SK-N-SH (cell line): ENCODE measurements around the gene SLC38A2. TPM values are rescaled to one million over a fixed set of nuclear protein-coding genes. Genes with fewer than 3 reads are reported as not detected.
A peak's percentile ranks its signal among the peaks of the same experiment; 100 is the strongest.

Source experiments
- CTCF ChIA-PET: fragments of 300-600, 350-600 bp; formaldehyde crosslinking; extraction: SDS; loops from one replicate; lab custom pipeline; 2021; lab: Yijun Ruan, JAX
- POLR2A ChIA-PET: fragments of 350-600 bp; sonication (Branson Sonifier 250); formaldehyde crosslinking; extraction: SDS; loops from one replicate; lab custom pipeline; 2020; ENCODE audit warnings: antibody characterized with exemption, inconsistent platforms; lab: Yijun Ruan, JAX
- DNase-seq: peaks from one replicate; pipeline ENCODE4 v3.0.0; 2012
- H2AFZ ChIP-seq: fragments of 200-600 bp; sonication (generic); 2 replicates; pipeline ENCODE4 v1.8.1; 2016; ENCODE audit warnings: antibody characterized with exemption, mild to moderate bottlenecking, low read depth
- H3F3A ChIP-seq: fragments of 200-600 bp; sonication (generic); replicated peaks from 2 replicates; pipeline ENCODE3; 2016; ENCODE audit warnings: antibody characterized with exemption, mild to moderate bottlenecking; ENCODE audit not compliant: insufficient read depth
- H3K27ac ChIP-seq, 2 experiments: fragments of 200-500 bp in 1 of 2; fragments of 200-600 bp in 1 of 2; sonication (Bioruptor generic) in 1 of 2; sonication (generic), shearing (Covaris generic) in 1 of 2; 2 replicates each; pipeline versions ENCODE4 v1.5.1 to v1.6.1; 2014 to 2016; ENCODE audit warnings: low read depth in 2 of 2, inconsistent platforms in 1 of 2, low read length in 1 of 2, mild to moderate bottlenecking in 1 of 2, mixed read lengths in 1 of 2
- H3K27me3 ChIP-seq: fragments of 200-600 bp; sonication (generic), shearing (Covaris generic); 2 replicates; pipeline ENCODE4 v1.6.1; 2016; ENCODE audit warnings: mixed run types; ENCODE audit not compliant: insufficient read depth
- H3K36me3 ChIP-seq, 2 experiments: fragments of 200-500 bp in 1 of 2; fragments of 200-600 bp in 1 of 2; sonication (Bioruptor generic) in 1 of 2; sonication (generic) in 1 of 2; replicated peaks in 1 of 2; 2 replicates each; pipeline versions ENCODE3 to v1.5.1; 2014 to 2016; ENCODE audit warnings: low read length in 1 of 2, mild to moderate bottlenecking in 1 of 2; ENCODE audit not compliant: insufficient read depth in 2 of 2, control insufficient read depth in 1 of 2
- H3K4me1 ChIP-seq, 2 experiments: fragments of 200-500 bp in 1 of 2; fragments of 200-600 bp in 1 of 2; sonication (Bioruptor generic) in 1 of 2; sonication (generic), shearing (Covaris generic) in 1 of 2; 2 replicates each; pipeline versions ENCODE4 v1.5.1 to v1.6.1; 2014 to 2016; ENCODE audit warnings: low read depth in 1 of 2, low read length in 1 of 2, mixed run types in 1 of 2; ENCODE audit not compliant: insufficient read depth in 2 of 2, control insufficient read depth in 1 of 2
- H3K4me2 ChIP-seq: fragments of 200-600 bp; sonication (generic), shearing (Covaris generic); 2 replicates; pipeline ENCODE4 v1.6.1; 2017; ENCODE audit warnings: mixed run types
- H3K4me3 ChIP-seq, 2 experiments: fragments of 200-500 bp in 1 of 2; fragments of 200-600 bp in 1 of 2; sonication (Bioruptor generic) in 1 of 2; sonication (generic), shearing (Covaris generic) in 1 of 2; 2 replicates each; pipeline versions ENCODE4 v1.5.1 to v1.8.1; 2014 to 2016; ENCODE audit warnings: low read depth in 2 of 2, inconsistent platforms in 1 of 2, low read length in 1 of 2, mild to moderate bottlenecking in 1 of 2, mixed read lengths in 1 of 2, moderate library complexity in 1 of 2
- H3K79me2 ChIP-seq: fragments of 200-600 bp; sonication (generic); 2 replicates; pipeline ENCODE4 v1.8.1; 2017; ENCODE audit warnings: mild to moderate bottlenecking; ENCODE audit not compliant: insufficient read depth
- H3K9ac ChIP-seq: fragments of 200-600 bp; sonication (generic); 2 replicates; pipeline ENCODE4 v1.6.1; 2017; ENCODE audit warnings: mixed run types
- H3K9me2 ChIP-seq: fragments of 200-600 bp; sonication (generic); 2 replicates; pipeline ENCODE4 v1.6.1; 2017; ENCODE audit warnings: mixed run types
- H3K9me3 ChIP-seq: fragments of 200-600 bp; sonication (generic); 2 replicates; pipeline ENCODE4 v1.6.1; 2017; ENCODE audit warnings: mixed run types, mild to moderate bottlenecking, moderate library complexity
- H4K20me1 ChIP-seq: fragments of 200-600 bp; sonication (generic); 2 replicates; pipeline ENCODE4 v1.6.1; 2017; ENCODE audit warnings: mild to moderate bottlenecking, mixed run types; ENCODE audit not compliant: insufficient read depth
- FOSL2 ChIP-seq: IDR thresholded peaks from 2 replicates; pipeline ENCODE4 v1.4.0; 2012; ENCODE audit warnings: low read depth, mild to moderate bottlenecking, moderate library complexity, borderline replicate concordance
- IRF3 ChIP-seq: fragments of 150-350 bp; IDR thresholded peaks from 2 replicates; pipeline ENCODE4 v1.6.1; 2016; ENCODE audit warnings: mild to moderate bottlenecking, low read depth, low read length
- MXI1 ChIP-seq: IDR thresholded peaks from 2 replicates; pipeline ENCODE4 v1.6.1; 2012; ENCODE audit warnings: mild to moderate bottlenecking, low read depth, low read length, improper control_type of control experiment
- NFIC ChIP-seq: IDR thresholded peaks from 2 replicates; pipeline ENCODE4 v1.4.0; 2012; ENCODE audit warnings: borderline replicate concordance
- POLR2AphosphoS5 ChIP-seq: IDR thresholded peaks from 2 replicates; pipeline ENCODE4 v1.6.1; 2012; ENCODE audit warnings: low read depth, low read length
- REST ChIP-seq: IDR thresholded peaks from 2 replicates; pipeline ENCODE4 v1.6.1; 2012; ENCODE audit warnings: mild to moderate bottlenecking, low read depth, low read length, moderate library complexity
- SIN3A ChIP-seq: IDR thresholded peaks from 2 replicates; pipeline ENCODE4 v1.6.1; 2012; ENCODE audit warnings: low read depth, mild to moderate bottlenecking, low read length, moderate library complexity, borderline replicate concordance
- SMC3 ChIP-seq: IDR thresholded peaks from 2 replicates; pipeline ENCODE4 v1.6.1; 2012; ENCODE audit warnings: low read depth, low read length, improper control_type of control experiment
- TCF12 ChIP-seq: IDR thresholded peaks from 2 replicates; pipeline ENCODE4 v1.4.0; 2012
- WGBS: methylation state at CpG from one replicate; pipeline ENCODE4 v1.1.6; 2017; ENCODE audit warnings: low lambda C conversion rate; 5-methylcytosine and 5-hydroxymethylcytosine counted together
- polyA plus RNA-seq, 3 experiments: library from polyadenylated mRNA; depleted of rRNA; stranded (reverse); fragments of >200 nt; gene quantifications; 2 replicates each; pipeline ENCODE4 v1.2.3, GENCODE V29; 2012
- TF ChIP-seq, protein P1 (sequence below): fragments of 200-600 bp; sonication (generic); IDR thresholded peaks from 2 replicates; pipeline ENCODE4 v1.6.1; 2017; ENCODE audit warnings: antibody characterized with exemption, mild to moderate bottlenecking, moderate library complexity
- TF ChIP-seq, protein P2 (sequence below): IDR thresholded peaks from 2 replicates; pipeline ENCODE4 v1.4.0; 2012; ENCODE audit warnings: low read depth, borderline replicate concordance

Gene SLC38A2
- polyA plus RNA-seq, 1 of the 3 experiments (the other 2 are of a cell fraction): 135 TPM

- no peak for DNase-seq
- CTCF ChIA-PET: interaction anchor here (1.3 to 2.2 kb wide), 2 partner anchors 215 to 292 kb away, joined by 4 to 5 read pairs; no protein-coding TSS in a partner anchor
Measured at GRCh38 chr12:46369474-46370379, 2.8 kb downstream of the SLC38A2 start.

DNA sequence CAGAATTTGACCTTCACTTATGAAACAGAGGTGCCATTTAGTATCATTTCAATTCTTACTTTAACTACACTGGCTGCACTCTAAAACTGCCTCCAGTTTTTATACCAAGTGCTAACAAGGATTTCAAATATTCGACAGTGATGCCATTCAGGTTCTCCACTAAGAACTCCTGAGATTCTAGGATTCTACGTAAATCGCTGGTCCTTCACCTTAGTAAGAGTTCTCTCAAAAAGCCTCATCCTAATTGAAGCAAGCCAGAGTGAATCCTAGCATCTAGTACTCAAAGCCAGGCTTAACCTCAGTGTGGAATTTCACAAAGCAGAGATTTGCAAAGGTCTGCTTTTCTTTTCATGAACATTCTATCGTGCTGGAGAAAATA is 3.5 kb downstream of the SLC38A2 start:
- H3K27me3 ChIP-seq: no peaks in the 10 kb centered on the region
- no peaks in the 10 kb centered on the region for H3K9me3 ChIP-seq
- H3K36me3 ChIP-seq: peaks cover 70% of the 10 kb centered on the region in 2 experiments
- TF ChIP-seq IRF3: no peak
- no peak for TF ChIP-seq REST
- TF ChIP-seq, protein P1, sequence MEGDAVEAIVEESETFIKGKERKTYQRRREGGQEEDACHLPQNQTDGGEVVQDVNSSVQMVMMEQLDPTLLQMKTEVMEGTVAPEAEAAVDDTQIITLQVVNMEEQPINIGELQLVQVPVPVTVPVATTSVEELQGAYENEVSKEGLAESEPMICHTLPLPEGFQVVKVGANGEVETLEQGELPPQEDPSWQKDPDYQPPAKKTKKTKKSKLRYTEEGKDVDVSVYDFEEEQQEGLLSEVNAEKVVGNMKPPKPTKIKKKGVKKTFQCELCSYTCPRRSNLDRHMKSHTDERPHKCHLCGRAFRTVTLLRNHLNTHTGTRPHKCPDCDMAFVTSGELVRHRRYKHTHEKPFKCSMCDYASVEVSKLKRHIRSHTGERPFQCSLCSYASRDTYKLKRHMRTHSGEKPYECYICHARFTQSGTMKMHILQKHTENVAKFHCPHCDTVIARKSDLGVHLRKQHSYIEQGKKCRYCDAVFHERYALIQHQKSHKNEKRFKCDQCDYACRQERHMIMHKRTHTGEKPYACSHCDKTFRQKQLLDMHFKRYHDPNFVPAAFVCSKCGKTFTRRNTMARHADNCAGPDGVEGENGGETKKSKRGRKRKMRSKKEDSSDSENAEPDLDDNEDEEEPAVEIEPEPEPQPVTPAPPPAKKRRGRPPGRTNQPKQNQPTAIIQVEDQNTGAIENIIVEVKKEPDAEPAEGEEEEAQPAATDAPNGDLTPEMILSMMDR: no peak
- TF ChIP-seq MXI1: no peak
- peaks cover 79% of the 10 kb centered on the region for H3F3A ChIP-seq
- no peak overlapping the region for H2AFZ ChIP-seq
- H3K4me1 ChIP-seq: peaks cover 18 to 45% of the 10 kb centered on the region in 2 experiments; a peak in 3 of 4 replicates
- DNase-seq: no peak
- ChIA-PET POLR2A (no interaction called here), CTCF (interaction anchor here (2.2 kb wide), 1 partner anchor 292 kb away, joined by 5 read pairs; no protein-coding TSS in a partner anchor)
- no peaks in the 10 kb centered on the region for H3K9me2 ChIP-seq
- peak overlapping the region; percentile 86 for H3K4me2 ChIP-seq
- H3K4me3 ChIP-seq: peak overlapping the region; percentile 70 to 82
- H4K20me1 ChIP-seq: peaks cover 83% of the 10 kb centered on the region
- peak overlapping the region; percentile 100 for H3K9ac ChIP-seq
- H3K27ac ChIP-seq: peak overlapping the region; percentile 28 to 94; a peak in 3 of 4 replicates
- peaks cover 79% of the 10 kb centered on the region for H3K79me2 ChIP-seq
- WGBS: 61% methylated on average over 4 of the region's 4 CpGs

More at GRCh38 chr12:46369474-46370379, 2.8 kb downstream of the SLC38A2 start:
- peak overlapping the region; percentile 86 for H3K4me2 ChIP-seq
- H4K20me1 ChIP-seq: peaks cover 77% of the 10 kb centered on the region
- H3K4me3 ChIP-seq: peak overlapping the region; percentile 70 to 82
- H3K27me3 ChIP-seq: no peaks in the 10 kb centered on the region
- H3K36me3 ChIP-seq: peaks cover 63 to 64% of the 10 kb centered on the region in 2 experiments
- peak overlapping the region; percentile 28 to 94; a peak in 3 of 4 replicates for H3K27ac ChIP-seq
- no peak overlapping the region for H2AFZ ChIP-seq
- peaks cover 74% of the 10 kb centered on the region for H3F3A ChIP-seq
- H3K9me2 ChIP-seq: no peaks in the 10 kb centered on the region
- POLR2A ChIA-PET: interaction anchor here (1.4 kb wide), 1 partner anchor 14 kb away, joined by 4 read pairs; no protein-coding TSS in a partner anchor
- H3K4me1 ChIP-seq: peaks cover 18 to 46% of the 10 kb centered on the region in 2 experiments; a peak in 3 of 4 replicates
- H3K9ac ChIP-seq: peak overlapping the region; percentile 100
- H3K9me3 ChIP-seq: no peaks in the 10 kb centered on the region
- 43% methylated on average over 7 of the region's 7 CpGs for WGBS
- peaks cover 76% of the 10 kb centered on the region for H3K79me2 ChIP-seq
- TF ChIP-seq SMC3 (no peak), FOSL2 (no peak), NFIC (no peak), SIN3A (0 out of 2 replicates have a peak, but pooled peaks have one; percentile 17), TCF12 (no peak), POLR2AphosphoS5 (peak; percentile 34)
- TF ChIP-seq, protein P2, sequence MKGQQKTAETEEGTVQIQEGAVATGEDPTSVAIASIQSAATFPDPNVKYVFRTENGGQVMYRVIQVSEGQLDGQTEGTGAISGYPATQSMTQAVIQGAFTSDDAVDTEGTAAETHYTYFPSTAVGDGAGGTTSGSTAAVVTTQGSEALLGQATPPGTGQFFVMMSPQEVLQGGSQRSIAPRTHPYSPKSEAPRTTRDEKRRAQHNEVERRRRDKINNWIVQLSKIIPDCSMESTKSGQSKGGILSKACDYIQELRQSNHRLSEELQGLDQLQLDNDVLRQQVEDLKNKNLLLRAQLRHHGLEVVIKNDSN: no peak
- TF ChIP-seq, protein P1: no peak
- TF ChIP-seq, all 33 proteins: peak for 2
